OCI-LY7 (cell line): ENCODE results near the gene ARHGAP26.

Experiments
- EZH2phosphoT487 ChIP-seq: fragments of 200-600 bp; sonication (generic); IDR thresholded peaks from 2 replicates; pipeline ENCODE4 v1.6.1; 2018; ENCODE audit warnings: low read depth, borderline replicate concordance, mild to moderate bottlenecking, mixed run types, antibody characterized with exemption, low read length, moderate library complexity, mixed read lengths
- TF ChIP-seq, protein P1 (sequence below): fragments of 200-600 bp; sonication (generic); conservative IDR thresholded peaks from 2 replicates; pipeline ENCODE4 v1.5.1; 2014; ENCODE audit warnings: mild to moderate bottlenecking, antibody characterized with exemption, low read length, moderate library complexity, mixed read lengths

DNA sequence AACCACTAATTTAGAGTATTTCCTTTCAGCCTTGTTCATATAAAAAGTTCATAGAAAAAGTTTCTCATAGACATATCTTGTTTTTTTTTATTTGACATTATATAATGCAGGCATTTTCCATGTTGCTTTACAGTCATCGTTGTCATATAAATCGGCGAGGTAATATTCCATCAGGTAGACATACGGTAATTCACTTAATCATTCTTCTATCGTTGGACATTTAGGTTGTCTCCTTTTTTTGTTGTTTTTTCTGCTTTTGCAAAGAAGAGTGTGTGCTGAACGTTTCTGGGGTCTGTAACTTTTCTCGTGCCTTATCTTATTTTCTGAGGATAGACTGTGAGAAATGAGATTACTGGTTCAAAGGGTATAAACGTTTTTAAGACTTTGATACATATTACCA, 283.6 kb downstream of the ARHGAP26 start:
- TF ChIP-seq, protein P1, sequence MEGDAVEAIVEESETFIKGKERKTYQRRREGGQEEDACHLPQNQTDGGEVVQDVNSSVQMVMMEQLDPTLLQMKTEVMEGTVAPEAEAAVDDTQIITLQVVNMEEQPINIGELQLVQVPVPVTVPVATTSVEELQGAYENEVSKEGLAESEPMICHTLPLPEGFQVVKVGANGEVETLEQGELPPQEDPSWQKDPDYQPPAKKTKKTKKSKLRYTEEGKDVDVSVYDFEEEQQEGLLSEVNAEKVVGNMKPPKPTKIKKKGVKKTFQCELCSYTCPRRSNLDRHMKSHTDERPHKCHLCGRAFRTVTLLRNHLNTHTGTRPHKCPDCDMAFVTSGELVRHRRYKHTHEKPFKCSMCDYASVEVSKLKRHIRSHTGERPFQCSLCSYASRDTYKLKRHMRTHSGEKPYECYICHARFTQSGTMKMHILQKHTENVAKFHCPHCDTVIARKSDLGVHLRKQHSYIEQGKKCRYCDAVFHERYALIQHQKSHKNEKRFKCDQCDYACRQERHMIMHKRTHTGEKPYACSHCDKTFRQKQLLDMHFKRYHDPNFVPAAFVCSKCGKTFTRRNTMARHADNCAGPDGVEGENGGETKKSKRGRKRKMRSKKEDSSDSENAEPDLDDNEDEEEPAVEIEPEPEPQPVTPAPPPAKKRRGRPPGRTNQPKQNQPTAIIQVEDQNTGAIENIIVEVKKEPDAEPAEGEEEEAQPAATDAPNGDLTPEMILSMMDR = no peak
- no peak for TF ChIP-seq EZH2phosphoT487
